GM12878 (cell line): ENCODE results near the gene CHERP. TPM values are rescaled to one million over a fixed set of nuclear protein-coding genes. Genes with fewer than 3 reads are reported as not detected.

ENCODE experiments used
- BRCA1 ChIP-seq: IDR thresholded peaks from 2 replicates; pipeline ENCODE4 v1.6.1; 2011; ENCODE audit warnings: low read depth, low read length, improper control_type of control experiment
- CBX3 ChIP-seq: fragments of 200-600 bp; sonication (generic); IDR thresholded peaks from 2 replicates; pipeline ENCODE4 v1.6.1; 2016; ENCODE audit warnings: low read depth, borderline replicate concordance
- IRF4 ChIP-seq: IDR thresholded peaks from 2 replicates; pipeline ENCODE4 v1.6.1; 2011; ENCODE audit warnings: low read depth, low read length
- JUNB ChIP-seq: IDR thresholded peaks from 2 replicates; pipeline ENCODE4 v1.6.1; 2016; ENCODE audit warnings: antibody characterized with exemption, mild to moderate bottlenecking
- PML ChIP-seq: IDR thresholded peaks from 2 replicates; pipeline ENCODE4 v1.6.1; 2012; ENCODE audit warnings: low read length, inconsistent platforms
- POLR2A ChIP-seq: IDR thresholded peaks from 2 replicates; pipeline ENCODE4 v1.6.1; 2011; ENCODE audit warnings: low read depth, mild to moderate bottlenecking, low read length
- POLR2AphosphoS2 ChIP-seq: IDR thresholded peaks from 2 replicates; pipeline ENCODE4 v1.6.1; 2011; ENCODE audit warnings: low read depth, mild to moderate bottlenecking, low read length, improper control_type of control experiment, moderate library complexity
- POLR2AphosphoS5 ChIP-seq: IDR thresholded peaks from 2 replicates; pipeline ENCODE4 v1.6.1; 2011; ENCODE audit warnings: mild to moderate bottlenecking, low read length, inconsistent platforms
- SMARCA5 ChIP-seq: fragments of 450-650 bp; IDR thresholded peaks from 2 replicates; pipeline ENCODE4 v1.6.1; 2017; ENCODE audit warnings: mild to moderate bottlenecking
- SUPT20H ChIP-seq: IDR thresholded peaks from 2 replicates; pipeline ENCODE4 v1.6.1; 2011; ENCODE audit warnings: low read depth, mild to moderate bottlenecking, low read length, moderate library complexity, borderline replicate concordance; ENCODE audit not compliant: control insufficient read depth
- SUZ12 ChIP-seq: fragments of 200-600 bp; sonication (generic); IDR thresholded peaks from one replicate; pipeline ENCODE4 v1.6.1; 2018; ENCODE audit warnings: antibody characterized with exemption, mild to moderate bottlenecking; ENCODE audit not compliant: unreplicated experiment
- TAF1 ChIP-seq: IDR thresholded peaks from 2 replicates; pipeline ENCODE4 v1.6.1; 2011; ENCODE audit warnings: mild to moderate bottlenecking, low read depth, low read length, borderline replicate concordance
- polyA plus RNA-seq, 11 experiments: library from polyadenylated mRNA; depleted of rRNA in 4 of 11; unstranded in 6 of 11; stranded (reverse) in 5 of 11; fragments of >200 nt; fragmentation: Nextera tagmentation in 4 of 11; fragmentation: Illumina TruSeq in 1 of 11; extraction: Ambion mirVana in 4 of 11; extraction: Trizol in 1 of 11; gene quantifications; 1 replicate in 1 of 11; 2 replicates in 10 of 11; pipeline versions ENCODE4 v1.2.1 to v1.2.3, GENCODE V29; 2011 to 2016; ENCODE audit warnings: inconsistent platforms in 2 of 11, missing spikeins in 2 of 11, low read depth in 1 of 11
- total RNA-seq, 4 experiments: library from RNA; depleted of rRNA in 3 of 4; stranded (reverse); fragments of >200 nt in 3 of 4; fragmentation: Illumina TruSeq in 1 of 4; extraction: Trizol in 1 of 4; gene quantifications; 2 replicates each; pipeline versions ENCODE4 v1.2.1 to v1.2.3, GENCODE V29; 2013 to 2021
- TF ChIP-seq, protein P1 (sequence below): fragments of 450-650 bp; IDR thresholded peaks from 2 replicates; pipeline ENCODE4 v1.6.1; 2017; ENCODE audit warnings: borderline replicate concordance
- TF ChIP-seq, protein P2 (sequence below): IDR thresholded peaks from 2 replicates; pipeline ENCODE4 v1.6.1; 2011; ENCODE audit warnings: borderline replicate concordance, low read depth, mild to moderate bottlenecking, moderate library complexity, low read length; ENCODE audit not compliant: insufficient read depth, poor library complexity, severe bottlenecking
- TF ChIP-seq, protein P3 (sequence below), 3 experiments: IDR thresholded peaks in 2 of 3; conservative IDR thresholded peaks in 1 of 3; 2 replicates each; pipeline ENCODE4 v1.5.1; 2011; ENCODE audit warnings: low read depth in 3 of 3, low read length in 3 of 3, mild to moderate bottlenecking in 3 of 3, control low read depth in 2 of 3, moderate library complexity in 2 of 3, inconsistent platforms in 1 of 3, mixed read lengths in 1 of 3; ENCODE audit not compliant: control insufficient read depth in 2 of 3, insufficient read depth in 1 of 3; ENCODE audit errors: extremely low read depth in 1 of 3
- TF ChIP-seq, protein P4 (sequence below): IDR thresholded peaks from 2 replicates; pipeline ENCODE4 v1.6.1; 2012; ENCODE audit warnings: mild to moderate bottlenecking, low read depth, low read length
- TF ChIP-seq, protein P5 (sequence below): IDR thresholded peaks from 2 replicates; pipeline ENCODE4 v1.6.1; 2011; ENCODE audit warnings: low read depth, mild to moderate bottlenecking, low read length, moderate library complexity, borderline replicate concordance; ENCODE audit errors: extremely low read depth

CHERP gene
- total and polyA plus RNA-seq, 10 of the 15 experiments (the other 5 are each of a cell fraction or from before 2014, with no cell fraction given) = 0.66 to 65.3 (median 12.2) TPM

DNA sequence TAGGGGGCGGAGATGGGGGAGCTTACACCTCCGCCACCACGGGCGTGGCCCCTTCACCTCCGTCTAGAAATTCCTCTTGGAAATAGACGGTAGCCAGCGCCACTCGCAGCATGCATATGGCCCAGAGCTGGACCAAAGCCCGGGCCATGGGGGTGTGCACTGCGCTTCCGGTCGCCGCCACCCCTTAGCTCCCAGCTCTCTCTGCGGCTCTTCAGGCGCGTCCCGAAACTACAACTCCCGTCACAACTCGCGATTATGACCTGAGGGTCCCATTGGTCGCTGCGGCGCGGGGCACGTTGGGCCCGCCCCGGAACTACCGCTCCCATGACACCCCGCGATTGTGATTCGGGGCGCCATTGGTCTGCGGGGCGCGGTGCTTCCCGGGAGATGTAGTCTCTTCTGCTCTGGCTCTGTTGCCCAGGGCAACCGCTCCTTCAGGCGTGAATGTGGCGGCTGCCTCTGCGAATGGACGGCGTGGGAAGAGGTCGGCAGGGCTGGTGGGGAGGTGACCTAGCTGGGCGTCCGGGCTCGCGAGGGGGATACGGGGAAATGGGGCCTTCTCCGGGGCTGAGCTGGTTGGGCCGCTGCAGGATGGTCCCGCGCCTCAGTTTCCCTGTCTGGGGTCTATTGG, 46.1 kb downstream of the CHERP start, which contains the start of the genes C19orf44 and CALR3 (continued):
- TF ChIP-seq, protein P1, sequence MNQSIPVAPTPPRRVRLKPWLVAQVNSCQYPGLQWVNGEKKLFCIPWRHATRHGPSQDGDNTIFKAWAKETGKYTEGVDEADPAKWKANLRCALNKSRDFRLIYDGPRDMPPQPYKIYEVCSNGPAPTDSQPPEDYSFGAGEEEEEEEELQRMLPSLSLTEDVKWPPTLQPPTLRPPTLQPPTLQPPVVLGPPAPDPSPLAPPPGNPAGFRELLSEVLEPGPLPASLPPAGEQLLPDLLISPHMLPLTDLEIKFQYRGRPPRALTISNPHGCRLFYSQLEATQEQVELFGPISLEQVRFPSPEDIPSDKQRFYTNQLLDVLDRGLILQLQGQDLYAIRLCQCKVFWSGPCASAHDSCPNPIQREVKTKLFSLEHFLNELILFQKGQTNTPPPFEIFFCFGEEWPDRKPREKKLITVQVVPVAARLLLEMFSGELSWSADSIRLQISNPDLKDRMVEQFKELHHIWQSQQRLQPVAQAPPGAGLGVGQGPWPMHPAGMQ = no peak
- no peak for TF ChIP-seq CBX3
- no peak for TF ChIP-seq SUZ12
- TF ChIP-seq POLR2AphosphoS5 = peak; percentile 78
- TF ChIP-seq SMARCA5 = no peak
- TF ChIP-seq IRF4 = no peak
- TF ChIP-seq JUNB = no peak
- peak; percentile 88 for TF ChIP-seq POLR2A
- TF ChIP-seq, protein P2, sequence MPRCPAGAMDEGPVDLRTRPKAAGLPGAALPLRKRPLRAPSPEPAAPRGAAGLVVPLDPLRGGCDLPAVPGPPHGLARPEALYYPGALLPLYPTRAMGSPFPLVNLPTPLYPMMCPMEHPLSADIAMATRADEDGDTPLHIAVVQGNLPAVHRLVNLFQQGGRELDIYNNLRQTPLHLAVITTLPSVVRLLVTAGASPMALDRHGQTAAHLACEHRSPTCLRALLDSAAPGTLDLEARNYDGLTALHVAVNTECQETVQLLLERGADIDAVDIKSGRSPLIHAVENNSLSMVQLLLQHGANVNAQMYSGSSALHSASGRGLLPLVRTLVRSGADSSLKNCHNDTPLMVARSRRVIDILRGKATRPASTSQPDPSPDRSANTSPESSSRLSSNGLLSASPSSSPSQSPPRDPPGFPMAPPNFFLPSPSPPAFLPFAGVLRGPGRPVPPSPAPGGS = no peak
- TF ChIP-seq, protein P3, sequence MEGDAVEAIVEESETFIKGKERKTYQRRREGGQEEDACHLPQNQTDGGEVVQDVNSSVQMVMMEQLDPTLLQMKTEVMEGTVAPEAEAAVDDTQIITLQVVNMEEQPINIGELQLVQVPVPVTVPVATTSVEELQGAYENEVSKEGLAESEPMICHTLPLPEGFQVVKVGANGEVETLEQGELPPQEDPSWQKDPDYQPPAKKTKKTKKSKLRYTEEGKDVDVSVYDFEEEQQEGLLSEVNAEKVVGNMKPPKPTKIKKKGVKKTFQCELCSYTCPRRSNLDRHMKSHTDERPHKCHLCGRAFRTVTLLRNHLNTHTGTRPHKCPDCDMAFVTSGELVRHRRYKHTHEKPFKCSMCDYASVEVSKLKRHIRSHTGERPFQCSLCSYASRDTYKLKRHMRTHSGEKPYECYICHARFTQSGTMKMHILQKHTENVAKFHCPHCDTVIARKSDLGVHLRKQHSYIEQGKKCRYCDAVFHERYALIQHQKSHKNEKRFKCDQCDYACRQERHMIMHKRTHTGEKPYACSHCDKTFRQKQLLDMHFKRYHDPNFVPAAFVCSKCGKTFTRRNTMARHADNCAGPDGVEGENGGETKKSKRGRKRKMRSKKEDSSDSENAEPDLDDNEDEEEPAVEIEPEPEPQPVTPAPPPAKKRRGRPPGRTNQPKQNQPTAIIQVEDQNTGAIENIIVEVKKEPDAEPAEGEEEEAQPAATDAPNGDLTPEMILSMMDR (IDR thresholded peaks at IDR 0.05 in 2 of 3, conservative IDR thresholded peaks at IDR 0.05 in 1 of 3; ENCODE audit: control insufficient read depth in 2 of 3, extremely low read depth in 1 of 3, insufficient read depth in 1 of 3, low read depth in 3 of 3, low read length in 3 of 3) = no peak
- no peak for TF ChIP-seq BRCA1
- no peak; the same call in 1 of the 2 replicates for TF ChIP-seq PML
- TF ChIP-seq SUPT20H = no peak
- TF ChIP-seq POLR2AphosphoS2 = no peak
- TF ChIP-seq, protein P4, sequence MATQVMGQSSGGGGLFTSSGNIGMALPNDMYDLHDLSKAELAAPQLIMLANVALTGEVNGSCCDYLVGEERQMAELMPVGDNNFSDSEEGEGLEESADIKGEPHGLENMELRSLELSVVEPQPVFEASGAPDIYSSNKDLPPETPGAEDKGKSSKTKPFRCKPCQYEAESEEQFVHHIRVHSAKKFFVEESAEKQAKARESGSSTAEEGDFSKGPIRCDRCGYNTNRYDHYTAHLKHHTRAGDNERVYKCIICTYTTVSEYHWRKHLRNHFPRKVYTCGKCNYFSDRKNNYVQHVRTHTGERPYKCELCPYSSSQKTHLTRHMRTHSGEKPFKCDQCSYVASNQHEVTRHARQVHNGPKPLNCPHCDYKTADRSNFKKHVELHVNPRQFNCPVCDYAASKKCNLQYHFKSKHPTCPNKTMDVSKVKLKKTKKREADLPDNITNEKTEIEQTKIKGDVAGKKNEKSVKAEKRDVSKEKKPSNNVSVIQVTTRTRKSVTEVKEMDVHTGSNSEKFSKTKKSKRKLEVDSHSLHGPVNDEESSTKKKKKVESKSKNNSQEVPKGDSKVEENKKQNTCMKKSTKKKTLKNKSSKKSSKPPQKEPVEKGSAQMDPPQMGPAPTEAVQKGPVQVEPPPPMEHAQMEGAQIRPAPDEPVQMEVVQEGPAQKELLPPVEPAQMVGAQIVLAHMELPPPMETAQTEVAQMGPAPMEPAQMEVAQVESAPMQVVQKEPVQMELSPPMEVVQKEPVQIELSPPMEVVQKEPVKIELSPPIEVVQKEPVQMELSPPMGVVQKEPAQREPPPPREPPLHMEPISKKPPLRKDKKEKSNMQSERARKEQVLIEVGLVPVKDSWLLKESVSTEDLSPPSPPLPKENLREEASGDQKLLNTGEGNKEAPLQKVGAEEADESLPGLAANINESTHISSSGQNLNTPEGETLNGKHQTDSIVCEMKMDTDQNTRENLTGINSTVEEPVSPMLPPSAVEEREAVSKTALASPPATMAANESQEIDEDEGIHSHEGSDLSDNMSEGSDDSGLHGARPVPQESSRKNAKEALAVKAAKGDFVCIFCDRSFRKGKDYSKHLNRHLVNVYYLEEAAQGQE = no peak
- TF ChIP-seq, protein P5, sequence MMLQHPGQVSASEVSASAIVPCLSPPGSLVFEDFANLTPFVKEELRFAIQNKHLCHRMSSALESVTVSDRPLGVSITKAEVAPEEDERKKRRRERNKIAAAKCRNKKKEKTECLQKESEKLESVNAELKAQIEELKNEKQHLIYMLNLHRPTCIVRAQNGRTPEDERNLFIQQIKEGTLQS = peak; percentile 10; the same call in 1 of the 2 replicates
- peak; percentile 62; the same call in 1 of the 2 replicates for TF ChIP-seq TAF1
